WTC11 (cell line): ENCODE data around the gene NRIP3.

Source experiments
- TEAD4 ChIP-seq: sonication (generic); formaldehyde crosslinking; IDR thresholded peaks from 2 replicates; pipeline ENCODE4 v1.8.0; 2022; ENCODE audit warnings: mild to moderate bottlenecking, missing genetic modification reagents
- TF ChIP-seq, protein P1 (sequence below): fragments of 200-600 bp; IDR thresholded peaks from 2 replicates; pipeline ENCODE4 v1.8.0; 2022; ENCODE audit warnings: antibody characterized with exemption

DNA sequence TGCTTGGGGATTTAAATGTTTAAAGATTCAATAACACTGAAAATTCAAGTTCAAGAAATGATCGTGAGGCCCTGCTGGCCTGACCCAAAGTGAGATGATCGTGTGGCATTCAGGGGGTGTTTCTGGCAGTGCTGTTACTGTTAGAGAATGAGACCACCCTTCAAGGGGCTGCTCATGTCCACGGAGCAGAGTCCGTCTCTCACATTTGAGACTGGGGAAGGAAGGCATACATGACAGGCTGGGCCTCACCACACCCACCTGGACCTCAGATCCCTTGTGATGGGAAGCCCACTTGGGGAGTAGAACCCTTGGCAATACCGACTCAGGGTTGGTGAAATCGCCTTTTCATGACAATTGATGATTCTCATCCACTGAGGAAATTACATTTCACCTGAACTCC is 16.1 kb upstream of the NRIP3 start:
- TF ChIP-seq, protein P1, sequence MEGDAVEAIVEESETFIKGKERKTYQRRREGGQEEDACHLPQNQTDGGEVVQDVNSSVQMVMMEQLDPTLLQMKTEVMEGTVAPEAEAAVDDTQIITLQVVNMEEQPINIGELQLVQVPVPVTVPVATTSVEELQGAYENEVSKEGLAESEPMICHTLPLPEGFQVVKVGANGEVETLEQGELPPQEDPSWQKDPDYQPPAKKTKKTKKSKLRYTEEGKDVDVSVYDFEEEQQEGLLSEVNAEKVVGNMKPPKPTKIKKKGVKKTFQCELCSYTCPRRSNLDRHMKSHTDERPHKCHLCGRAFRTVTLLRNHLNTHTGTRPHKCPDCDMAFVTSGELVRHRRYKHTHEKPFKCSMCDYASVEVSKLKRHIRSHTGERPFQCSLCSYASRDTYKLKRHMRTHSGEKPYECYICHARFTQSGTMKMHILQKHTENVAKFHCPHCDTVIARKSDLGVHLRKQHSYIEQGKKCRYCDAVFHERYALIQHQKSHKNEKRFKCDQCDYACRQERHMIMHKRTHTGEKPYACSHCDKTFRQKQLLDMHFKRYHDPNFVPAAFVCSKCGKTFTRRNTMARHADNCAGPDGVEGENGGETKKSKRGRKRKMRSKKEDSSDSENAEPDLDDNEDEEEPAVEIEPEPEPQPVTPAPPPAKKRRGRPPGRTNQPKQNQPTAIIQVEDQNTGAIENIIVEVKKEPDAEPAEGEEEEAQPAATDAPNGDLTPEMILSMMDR: no peak
- no peak for TF ChIP-seq TEAD4
